Hematopoietic multipotent progenitor cell treated with erythropoietin and hydrocortisone succinate and interleukin-3 and kit ligand, for 15 days (in vitro differentiated cells): ENCODE measurements around the gene ZNF592.

Source experiments
- DNase-seq: peaks from one replicate; pipeline ENCODE4 v3.0.0-alpha.2; 2015; ENCODE audit warnings: low spot score

ZNF592 gene

DNA sequence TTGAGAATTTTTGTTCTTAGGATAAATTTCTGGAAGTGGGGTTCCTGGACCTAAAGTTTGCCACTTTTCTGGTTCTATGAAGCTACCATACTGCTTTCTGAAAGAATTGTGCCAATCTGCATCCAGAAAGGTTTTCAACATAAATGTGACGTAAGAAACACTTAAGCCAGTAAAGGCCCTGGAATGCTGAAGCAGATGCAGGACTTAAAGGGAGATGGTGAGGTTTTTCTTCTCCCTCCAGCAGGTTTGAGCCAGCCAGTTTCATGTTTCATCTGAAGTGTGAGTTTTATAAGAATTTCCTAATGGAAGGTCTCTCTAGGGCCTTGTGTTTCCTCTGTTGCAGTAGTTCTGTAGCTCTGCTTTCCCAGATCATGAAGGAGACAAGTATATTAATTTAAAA is 33.1 kb downstream of the ZNF592 start:
- no peak for DNase-seq

DNA sequence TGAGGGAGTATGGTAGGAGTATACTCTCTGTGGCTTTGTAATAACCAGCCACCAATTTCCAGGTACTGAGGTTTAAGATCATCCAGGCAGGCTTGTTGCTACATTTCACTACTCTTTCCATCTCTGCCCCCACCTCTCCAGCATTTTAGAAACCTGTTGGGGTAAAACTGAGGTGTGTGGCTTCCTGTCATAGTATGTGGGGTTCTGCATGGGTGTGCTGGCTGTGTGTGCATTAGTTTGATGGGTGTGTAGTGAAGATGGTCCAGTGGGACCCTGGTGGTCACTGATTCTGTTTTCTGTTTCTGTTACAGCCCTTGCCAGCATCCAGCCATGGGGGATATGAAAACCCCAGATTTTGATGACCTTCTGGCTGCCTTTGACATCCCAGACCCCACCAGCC is 34.0 kb downstream of the ZNF592 start:
- no peak for DNase-seq

DNA sequence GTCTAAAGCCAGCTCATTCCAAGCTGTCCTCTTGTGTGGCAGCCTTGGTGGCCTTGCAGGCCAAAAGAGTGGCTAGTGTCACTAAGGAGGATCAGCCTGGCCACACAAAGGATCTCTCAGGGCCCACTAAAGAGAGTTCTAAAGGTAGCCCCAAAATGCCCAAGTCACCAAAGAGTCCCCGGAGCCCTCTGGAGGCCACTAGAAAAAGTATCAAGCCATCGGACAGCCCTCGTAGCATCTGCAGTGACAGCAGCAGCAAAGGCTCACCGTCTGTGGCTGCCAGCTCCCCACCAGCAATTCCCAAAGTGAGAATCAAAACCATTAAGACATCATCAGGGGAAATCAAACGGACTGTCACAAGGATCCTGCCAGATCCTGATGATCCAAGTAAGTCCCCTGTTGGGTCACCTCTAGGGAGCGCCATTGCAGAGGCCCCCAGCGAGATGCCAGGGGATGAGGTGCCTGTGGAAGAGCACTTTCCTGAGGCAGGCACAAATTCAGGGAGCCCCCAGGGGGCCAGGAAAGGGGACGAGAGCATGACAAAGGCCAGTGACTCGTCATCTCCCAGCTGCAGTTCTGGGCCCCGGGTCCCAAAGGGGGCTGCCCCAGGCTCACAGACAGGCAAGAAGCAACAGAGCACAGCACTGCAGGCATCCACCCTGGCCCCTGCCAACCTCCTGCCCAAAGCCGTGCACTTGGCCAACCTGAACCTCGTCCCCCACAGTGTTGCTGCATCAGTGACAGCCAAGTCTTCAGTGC is 35.3 kb downstream of the ZNF592 start:
- DNase-seq, result no peak

DNA sequence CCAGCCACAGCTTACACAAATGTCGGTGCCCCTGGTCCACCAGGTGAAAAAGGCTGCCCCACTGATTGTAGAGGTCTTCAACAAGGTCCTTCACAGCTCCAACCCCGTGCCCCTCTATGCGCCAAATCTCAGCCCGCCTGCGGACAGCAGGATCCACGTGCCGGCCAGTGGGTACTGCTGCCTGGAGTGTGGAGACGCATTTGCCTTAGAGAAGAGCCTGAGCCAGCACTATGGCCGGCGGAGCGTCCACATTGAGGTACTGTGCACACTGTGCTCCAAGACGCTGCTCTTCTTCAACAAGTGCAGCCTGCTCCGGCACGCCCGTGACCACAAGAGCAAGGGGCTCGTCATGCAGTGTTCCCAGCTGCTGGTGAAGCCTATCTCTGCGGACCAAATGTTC is 35.9 kb downstream of the ZNF592 start:
- DNase-seq, result no peak

DNA sequence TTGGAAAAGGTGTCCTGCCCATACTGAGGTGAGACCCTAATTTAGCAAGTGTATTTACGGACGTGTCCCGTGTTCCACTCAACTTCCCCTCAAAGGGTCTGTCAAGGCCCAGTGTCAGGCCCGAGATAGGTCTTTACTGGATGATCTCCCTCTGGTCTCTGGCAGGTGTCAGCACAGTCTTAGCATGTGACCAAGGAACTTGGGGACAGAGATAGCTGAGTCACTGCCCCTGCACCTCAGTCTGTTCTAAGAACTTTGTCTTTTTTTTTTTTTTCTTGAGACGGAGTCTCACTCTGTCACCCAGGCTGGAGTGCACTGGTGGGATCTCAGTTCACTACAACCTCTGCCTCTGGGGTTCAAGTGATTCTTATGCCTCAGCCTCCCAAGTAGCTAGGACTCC is 36.7 kb downstream of the ZNF592 start:
- DNase-seq, result no peak

DNA sequence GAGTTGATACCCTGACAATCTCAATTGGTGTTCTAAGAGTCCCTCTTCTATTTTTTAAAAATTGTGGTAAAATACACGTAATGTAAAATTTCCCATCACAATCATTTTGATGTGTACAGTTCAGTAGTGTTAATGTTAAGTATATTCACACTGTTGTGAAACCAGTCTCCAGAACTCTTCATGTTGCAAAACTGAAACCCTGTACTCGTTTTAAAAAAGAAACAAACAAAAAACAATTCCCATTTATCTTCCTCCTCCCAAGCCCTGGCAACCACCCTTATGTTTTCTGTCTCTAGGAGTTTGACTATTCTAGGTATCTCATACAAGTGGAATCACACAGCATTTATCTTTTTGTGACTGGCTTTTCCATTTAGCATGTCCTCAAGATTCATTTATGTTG is 40.1 kb downstream of the ZNF592 start:
- no peak for DNase-seq

DNA sequence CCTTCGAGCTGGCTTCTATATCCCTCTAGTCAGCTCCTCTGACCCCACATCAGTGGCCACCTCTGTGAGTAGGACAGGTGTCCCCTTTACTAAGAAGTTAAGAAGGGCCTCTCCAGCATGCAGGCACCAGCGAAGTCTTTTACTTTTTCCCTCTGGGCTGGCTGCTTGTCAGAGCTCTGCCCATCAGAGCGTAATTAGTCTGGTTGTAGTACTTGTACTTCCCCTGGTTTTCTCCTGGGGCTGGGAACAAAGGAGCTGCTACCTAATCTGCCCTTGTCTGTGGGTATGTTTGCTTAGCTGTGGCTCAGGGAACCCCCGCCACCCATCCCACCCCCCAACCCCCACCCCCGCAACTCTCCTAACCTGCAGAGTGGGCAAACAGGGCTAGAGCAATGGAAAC is 41.4 kb downstream of the ZNF592 start:
- DNase-seq, result no peak

DNA sequence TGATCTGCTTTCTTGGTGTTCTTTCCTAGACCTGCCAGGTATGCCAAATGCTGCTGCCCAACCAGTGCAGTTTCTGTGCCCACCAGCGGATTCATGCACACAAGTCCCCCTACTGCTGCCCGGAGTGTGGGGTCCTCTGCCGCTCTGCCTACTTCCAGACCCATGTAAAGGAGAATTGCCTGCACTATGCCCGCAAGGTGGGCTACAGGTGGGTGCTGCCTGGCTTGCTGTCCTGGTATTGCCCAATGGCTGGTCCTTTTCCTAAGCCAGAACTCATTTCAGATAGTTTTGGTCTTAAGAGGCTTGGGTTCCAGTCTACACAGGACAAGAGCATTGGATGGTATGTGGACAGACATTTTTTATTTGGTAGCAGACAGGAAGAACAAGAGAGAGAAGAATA is 42.3 kb downstream of the ZNF592 start:
- DNase-seq, result no peak

DNA sequence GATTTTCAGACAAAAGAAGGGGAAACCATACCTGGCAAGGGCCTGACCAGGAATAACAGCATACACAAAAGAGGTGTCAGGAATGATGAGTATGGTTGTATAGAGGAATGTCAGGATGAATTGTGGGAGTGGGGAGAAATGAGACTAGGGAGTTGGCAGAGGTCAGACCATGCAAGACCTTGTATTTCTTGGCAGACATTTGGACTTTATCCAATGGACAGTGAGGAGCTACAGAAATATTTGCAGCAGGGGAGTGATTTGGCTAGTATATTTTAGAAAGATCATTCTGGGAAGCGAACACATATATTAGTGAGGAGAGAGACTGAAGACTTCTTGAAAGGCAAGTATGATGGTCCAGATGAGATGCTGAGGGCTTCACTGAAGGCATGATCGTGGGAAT is 43.4 kb downstream of the ZNF592 start:
- DNase-seq, result no peak

DNA sequence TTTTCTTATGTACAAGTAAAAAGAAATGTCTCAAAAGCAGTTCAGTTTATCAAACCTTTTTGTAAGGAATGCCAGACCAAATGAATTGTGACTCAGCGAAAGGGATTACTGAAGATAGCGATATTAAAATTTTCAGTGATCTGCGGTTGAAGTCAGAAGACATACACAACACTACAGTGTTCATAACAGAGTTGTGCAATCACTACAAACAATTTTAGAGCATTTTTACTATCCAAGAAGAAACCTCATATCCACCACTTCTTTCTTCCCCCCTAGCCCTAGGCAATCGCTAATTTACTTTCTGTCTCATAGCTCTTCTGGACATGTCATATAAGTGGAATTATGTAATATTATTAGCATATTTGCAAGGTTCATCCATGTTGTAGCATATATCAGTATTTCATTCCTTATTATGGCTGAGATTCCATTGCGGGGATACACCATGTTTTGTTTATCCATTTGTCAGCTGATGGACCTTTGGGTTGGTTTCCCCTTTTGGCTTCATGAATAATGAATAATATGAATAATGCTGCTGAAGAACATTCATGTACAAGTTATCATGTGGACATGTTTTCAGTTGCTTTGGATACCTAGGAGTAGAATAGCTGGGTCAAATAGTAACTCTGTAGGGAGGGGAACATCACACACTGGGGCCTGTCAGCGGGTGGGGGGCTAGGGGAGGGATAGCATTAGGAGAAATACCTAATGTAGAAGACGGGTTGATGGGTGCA is 45.2 kb downstream of the ZNF592 start:
- no peak for DNase-seq

DNA sequence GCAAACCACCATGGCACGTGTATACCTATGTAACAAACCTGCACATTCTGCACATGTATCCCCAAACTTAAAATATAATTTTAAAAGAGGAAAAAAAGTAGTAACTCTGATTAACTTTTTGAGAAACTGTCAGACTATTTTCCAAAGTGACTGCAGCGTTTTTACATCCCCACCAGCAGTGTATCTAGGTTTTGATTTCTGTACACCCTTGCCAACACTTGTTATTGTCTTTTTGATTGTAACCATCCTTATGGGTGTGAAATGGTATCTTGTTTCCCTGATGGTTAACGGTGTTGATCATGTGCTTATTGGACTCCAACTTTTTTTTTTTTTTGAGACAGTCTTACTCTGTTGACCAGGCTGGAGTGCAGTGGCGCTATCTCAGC is 45.8 kb downstream of the ZNF592 start:
- DNase-seq, result no peak

DNA sequence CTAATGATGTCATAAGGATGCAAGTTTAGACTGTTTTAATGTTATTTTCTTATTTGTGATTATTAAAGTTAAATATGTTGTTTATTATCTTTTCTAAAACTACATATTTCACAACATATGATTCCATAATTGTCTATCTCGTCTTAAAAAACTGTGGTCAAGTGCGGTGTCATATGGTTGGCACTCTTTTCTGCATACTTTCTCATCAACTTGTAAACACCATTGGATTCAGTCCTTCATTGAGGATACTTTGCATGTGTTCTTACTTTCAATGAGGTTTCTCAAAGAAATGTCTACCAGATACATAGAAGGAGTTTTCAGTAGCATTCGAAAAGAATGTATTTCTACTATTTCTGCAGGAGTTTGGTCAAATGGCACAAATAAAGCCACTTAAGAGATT is 46.8 kb downstream of the ZNF592 start:
- no peak for DNase-seq

DNA sequence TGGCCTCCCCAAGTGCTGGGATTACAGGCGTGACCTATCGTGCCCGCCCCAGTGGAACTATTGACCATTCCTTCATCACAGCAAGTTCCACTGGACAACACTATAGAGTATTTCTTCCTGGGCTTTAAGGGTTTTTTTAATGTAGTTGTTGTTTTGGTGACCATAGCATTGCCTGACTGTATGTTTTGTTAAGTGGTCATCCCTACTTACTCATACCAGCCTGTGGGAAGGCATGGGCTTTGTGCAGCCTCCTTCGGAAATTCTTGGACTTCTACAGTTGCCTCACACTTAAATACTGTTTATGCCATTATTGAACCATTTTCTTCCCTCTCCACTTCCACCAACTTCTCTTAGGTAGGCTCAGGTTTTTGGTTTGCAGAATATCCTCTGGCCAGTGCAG is 48.8 kb downstream of the ZNF592 start:
- no peak for DNase-seq

DNA sequence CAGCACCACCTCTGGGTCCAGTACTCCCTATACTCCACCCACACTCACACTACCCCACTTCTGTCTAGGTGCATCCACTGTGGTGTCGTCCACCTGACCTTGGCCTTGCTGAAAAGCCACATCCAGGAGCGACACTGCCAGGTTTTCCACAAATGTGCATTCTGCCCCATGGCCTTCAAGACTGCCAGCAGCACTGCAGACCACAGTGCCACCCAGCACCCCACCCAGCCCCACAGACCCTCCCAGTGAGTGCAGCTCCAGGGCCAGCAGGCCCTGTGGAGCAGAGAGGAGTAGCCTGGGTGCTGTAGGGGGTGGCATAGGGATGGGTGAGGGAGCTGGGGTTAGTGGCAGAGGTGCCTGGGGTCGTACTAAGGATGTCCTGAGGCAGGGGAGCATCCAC is 49.4 kb downstream of the ZNF592 start:
- no peak for DNase-seq

DNA sequence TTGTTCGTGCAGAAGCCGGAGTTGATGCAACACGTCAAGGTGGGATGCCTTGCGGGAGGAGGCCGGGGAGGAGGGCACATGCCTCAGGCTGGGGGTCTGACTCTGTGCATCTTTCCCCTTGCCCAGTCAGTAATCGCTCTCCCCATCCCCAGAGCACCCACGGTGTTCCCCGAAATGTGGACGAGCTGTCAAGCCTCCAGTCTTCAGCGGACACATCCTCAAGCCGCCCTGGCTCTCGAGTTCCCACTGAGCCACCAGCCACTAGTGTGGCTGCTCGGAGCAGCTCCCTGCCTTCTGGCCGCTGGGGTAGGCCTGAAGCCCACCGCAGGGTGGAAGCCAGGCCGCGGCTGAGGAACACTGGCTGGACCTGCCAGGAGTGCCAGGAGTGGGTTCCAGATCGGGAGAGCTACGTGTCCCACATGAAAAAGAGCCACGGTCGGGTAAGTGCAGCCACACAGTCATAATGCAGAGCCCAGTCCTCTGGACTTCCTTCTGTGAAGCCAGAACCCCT is 50.1 kb downstream of the ZNF592 start:
- DNase-seq, result no peak

DNA sequence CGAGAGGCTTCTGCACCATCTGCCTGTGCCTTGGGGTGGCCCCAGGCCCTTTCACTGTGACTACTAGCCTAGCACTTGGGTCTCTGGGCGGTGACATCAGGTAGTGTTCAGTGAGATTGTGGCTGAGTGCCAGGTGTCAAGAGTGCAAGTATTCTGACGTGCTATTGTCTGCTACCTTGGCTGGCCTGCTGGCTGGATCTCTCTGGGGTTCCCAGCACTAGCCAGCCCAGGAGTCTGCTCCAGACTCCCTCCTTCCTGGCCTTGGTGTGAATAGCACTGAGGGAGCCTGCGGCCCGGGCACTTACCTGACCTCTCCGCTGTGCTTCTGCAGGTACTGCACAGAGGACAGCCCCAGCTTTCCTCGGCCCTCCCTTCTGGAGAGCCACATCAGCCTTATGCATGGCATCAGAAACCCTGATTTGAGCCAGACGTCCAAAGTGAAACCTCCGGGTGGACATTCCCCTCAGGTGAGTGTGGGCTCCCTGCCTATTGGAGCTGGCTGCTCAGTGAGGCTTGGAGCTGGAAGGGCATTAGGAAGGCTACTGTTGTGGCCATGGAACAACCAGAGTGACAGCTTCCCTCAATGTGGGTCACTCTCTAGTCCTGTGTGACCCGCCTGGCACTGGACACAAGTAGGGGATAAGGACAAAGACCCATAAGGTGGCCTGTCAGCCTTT is 51.3 kb downstream of the ZNF592 start:
- no peak for DNase-seq

DNA sequence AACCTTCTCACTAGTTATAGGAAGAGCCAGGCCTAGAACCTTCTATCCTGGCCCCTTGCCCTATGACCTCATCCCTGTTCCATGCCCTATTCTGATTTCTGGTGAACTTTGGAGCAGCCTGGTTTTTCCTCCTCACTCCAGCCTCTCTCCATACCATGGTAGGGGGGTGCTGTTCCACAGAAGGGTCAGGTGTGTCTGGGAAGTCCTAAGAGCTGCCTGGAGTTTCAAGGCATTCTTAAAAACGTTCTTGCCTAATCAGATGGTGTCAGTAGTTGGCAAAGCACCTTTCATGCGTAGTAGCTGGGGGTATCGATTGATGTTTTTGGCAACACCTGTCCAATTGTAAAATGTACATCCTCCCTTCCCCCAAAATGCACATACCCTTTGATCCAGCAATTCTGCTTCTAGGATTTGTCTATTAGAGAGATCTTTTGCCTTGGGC is 52.0 kb downstream of the ZNF592 start:
- no peak for DNase-seq

DNA sequence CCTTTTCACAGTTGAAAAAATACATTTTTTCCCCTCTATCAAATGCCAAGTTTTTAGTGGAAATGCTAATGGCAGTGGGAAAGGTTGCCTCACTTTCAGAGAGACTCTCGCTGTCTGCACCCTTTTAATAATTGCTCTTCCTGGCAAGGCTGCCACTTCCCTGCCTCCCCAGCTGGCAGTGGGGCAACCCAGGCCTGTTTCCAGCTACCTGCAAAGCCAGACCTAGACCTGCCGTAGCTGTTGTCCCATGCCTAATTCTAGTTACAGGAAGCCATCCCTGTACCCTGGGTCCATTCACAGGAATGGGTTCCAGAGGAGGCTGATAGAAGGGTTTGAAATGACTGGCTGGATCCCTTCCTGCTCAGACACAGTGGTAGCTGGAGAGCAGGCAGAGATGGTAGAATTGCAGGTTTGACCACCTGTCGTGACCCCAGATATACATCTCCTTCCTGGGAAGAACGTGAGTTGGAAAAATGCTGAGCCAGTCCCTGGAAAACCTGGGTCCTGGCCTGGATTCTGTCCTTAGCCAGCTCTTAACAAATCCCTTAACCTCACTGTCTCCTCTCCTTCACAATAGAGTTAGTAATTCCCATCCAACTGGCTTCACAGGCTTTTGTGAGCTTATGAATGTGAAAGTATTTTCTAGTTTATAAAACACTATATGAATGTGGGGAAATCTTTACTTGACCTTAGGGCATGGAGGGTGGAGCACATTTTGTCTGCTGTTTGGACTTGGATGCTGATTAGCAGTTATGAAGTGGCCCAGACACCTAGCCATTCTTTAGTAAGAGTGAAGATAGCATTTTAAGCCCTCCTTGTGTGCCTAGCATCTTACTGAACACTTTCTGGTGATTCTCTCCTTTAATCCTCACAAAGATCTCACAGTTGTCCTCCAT is 55.9 kb downstream of the ZNF592 start:
- DNase-seq, result no peak

DNA sequence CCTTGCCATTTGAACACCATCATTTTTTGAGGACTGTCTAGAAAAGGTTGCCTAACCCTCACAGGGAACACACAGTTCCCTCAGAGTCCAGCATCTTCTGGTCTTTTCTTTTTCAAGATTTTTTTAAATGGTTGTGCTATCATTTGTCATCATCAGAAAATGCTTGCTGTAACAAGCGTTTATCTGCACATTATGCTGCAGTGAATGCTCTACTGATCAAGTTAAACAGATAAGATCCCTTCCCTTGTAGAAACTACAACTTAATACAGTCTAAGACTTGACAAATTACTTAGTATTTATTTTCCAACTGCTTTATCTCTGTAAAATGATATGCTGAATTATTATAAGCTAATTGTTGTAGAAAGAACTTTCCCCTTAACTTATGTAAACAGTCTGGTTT is 56.8 kb downstream of the ZNF592 start:
- no peak for DNase-seq

DNA sequence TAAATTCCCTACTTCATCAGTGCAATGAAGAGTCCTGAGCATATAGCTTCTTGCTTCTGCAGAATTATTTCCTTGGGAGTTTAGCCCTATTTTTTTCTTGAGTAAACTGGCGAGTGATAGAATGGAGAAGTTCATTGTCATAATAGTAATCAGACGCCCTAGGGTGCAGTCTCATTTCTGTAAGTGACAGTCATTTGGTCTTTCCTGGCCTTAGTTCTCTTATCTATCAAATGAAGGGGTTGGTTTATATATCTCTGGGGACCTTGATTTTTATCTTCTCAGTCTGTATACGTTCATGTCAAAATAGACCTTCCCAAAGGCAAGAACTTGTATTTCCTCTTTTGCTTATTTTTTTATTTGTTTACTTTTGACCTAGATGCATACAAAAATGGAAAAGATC is 58.8 kb downstream of the ZNF592 start:
- no peak for DNase-seq

DNA sequence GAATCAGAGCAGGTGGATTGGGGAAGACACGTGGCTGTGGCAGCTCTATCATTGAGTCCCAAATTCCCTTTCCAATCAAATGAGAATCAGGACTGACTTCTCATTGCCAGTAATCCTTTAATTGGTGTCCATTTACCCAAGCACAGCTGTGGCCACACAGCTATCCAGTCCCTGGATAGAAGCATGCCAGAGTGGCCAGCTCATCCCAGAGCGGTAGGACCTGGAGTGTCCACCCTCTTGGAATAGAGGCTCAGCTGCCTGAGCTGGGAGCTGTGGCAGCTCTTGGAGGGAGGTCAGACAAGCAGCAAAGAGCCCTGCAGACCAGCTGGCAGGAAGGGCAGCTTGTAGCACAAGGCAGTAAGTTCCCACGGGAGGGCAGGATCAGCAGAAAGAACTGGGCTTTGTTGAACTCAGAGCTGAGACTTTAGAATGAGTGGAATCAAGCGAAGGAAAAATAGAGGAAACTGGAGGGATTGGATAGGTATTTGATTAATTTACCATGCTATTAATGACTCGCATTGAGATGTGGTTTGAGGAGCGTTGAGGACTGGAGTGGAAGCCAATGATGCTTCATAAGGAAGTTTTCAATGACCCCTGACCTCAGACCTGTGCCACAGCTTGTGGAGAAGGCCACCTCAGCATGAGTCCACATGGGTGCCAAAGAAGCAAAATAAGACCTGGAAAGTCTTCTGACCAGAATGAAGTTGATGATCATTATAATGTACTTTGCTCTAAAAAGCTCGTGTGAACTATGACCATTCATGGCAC is 61.9 kb downstream of the ZNF592 start:
- DNase-seq, result no peak
